ENCODE measurements around the gene CEP85L.

Gene CEP85L

GRCh38 chr6:118530942-118531341 lies 120.4 kb downstream of the CEP85L start:
- DNase-seq: no peak

- no peak for DNase-seq
These were observed 121.6 kb downstream of the CEP85L start for GRCh38 chr6:118529756-118530155.

- DNase-seq: no peak
These were observed 123.3 kb downstream of the CEP85L start for GRCh38 chr6:118528129-118528528.

GRCh38 chr6:118525913-118526780 lies 125.2 kb downstream of the CEP85L start:
- no peak for DNase-seq

- no peak for DNase-seq
These were observed 126.7 kb downstream of the CEP85L start for GRCh38 chr6:118524686-118525085.

- DNase-seq: no peak
These were observed 128.2 kb downstream of the CEP85L start for GRCh38 chr6:118523216-118523615.

GRCh38 chr6:118522422-118522821 lies 129.0 kb downstream of the CEP85L start:
- DNase-seq: no peak

- DNase-seq: no peak
These were observed 136.7 kb downstream of the CEP85L start for GRCh38 chr6:118514689-118515088.

- no peak for DNase-seq
These were observed 139.3 kb downstream of the CEP85L start for GRCh38 chr6:118511930-118512715.

GRCh38 chr6:118509009-118509617 lies 142.3 kb downstream of the CEP85L start:
- DNase-seq: no peak

- no peak for DNase-seq
These were observed 143.8 kb downstream of the CEP85L start for GRCh38 chr6:118507636-118508035.

GRCh38 chr6:118506071-118506638 lies 145.2 kb downstream of the CEP85L start:
- no peak for DNase-seq

- no peak for DNase-seq
These were observed 145.7 kb downstream of the CEP85L start for GRCh38 chr6:118505656-118506055.

GRCh38 chr6:118504611-118505010 lies 146.8 kb downstream of the CEP85L start:
- DNase-seq: no peak

GRCh38 chr6:118502169-118502568 lies 149.2 kb downstream of the CEP85L start:
- no peak for DNase-seq

GRCh38 chr6:118501765-118502164 lies 149.6 kb downstream of the CEP85L start:
- no peak for DNase-seq

GRCh38 chr6:118501099-118501498 lies 150.3 kb downstream of the CEP85L start:
- no peak for DNase-seq

- DNase-seq: no peak
These were observed 151.0 kb downstream of the CEP85L start for GRCh38 chr6:118500130-118501015.

- no peak for DNase-seq
These were observed 155.7 kb downstream of the CEP85L start for GRCh38 chr6:118495485-118496280.

- no peak for DNase-seq
These were observed 157.3 kb downstream of the CEP85L start for GRCh38 chr6:118494091-118494490.

- no peak for DNase-seq
These were observed 161.4 kb downstream of the CEP85L start for GRCh38 chr6:118489990-118490389.

Measured in activated T-cell treated with anti-CD3 and anti-CD28 coated beads, Interleukin-2, amount 50 U/mL, for 48 hours (primary cell).